ENCODE data around the gene TOGARAM2. TPM values are rescaled to one million over a fixed set of nuclear protein-coding genes. Genes with fewer than 3 reads are reported as not detected.

Gene TOGARAM2
- total and polyA plus RNA-seq, 2 experiments from 2014 or later: 1.8 TPM

GRCh38 chr2:28952836-28953211 is 28.3 kb upstream of the TOGARAM2 start:
- H3K4me3 ChIP-seq: no peak overlapping the region

GRCh38 chr2:28955467-28955866 is 25.6 kb upstream of the TOGARAM2 start:
- Histone ChIP-seq H4K20me1 (replicated peaks; ENCODE audit: insufficient read depth) (0 out of 2 replicates have a peak, but pooled peaks cover 10% of the 10 kb centered on the region), H3K9me2 (ENCODE audit: insufficient read depth) (no peaks in the 10 kb centered on the region), H3F3A (replicated peaks; ENCODE audit: low read depth) (0 out of 2 replicates have a peak, but pooled peaks cover 4% of the 10 kb centered on the region), H2AFZ (peak overlapping the region; percentile 67; the same call in 1 of the 2 replicates), H3K79me2 (replicated peaks; ENCODE audit: insufficient read depth) (no peaks in the 10 kb centered on the region), H3K4me2 (no peak overlapping the region), H3K27ac (ENCODE audit: low read depth) (peak overlapping the region; percentile 85), H3K4me1 (ENCODE audit: insufficient read depth) (peaks cover 25% of the 10 kb centered on the region), H3K4me3 (no peak overlapping the region), H3K27me3 (ENCODE audit: insufficient read depth) (no peaks in the 10 kb centered on the region), H3K36me3 (ENCODE audit: insufficient read depth) (no peaks in the 10 kb centered on the region)
- Mint-ChIP-seq H3K4me1 (peaks cover 34% of the 10 kb centered on the region), H3K9me3 (no peaks in the 10 kb centered on the region), H3K27me3 (ENCODE audit: insufficient read depth, low read depth, poor library complexity) (peaks cover 9% of the 10 kb centered on the region), H3K27ac (no peak overlapping the region), H3K4me3 (no peak overlapping the region), H3K36me3 (ENCODE audit: low read depth) (peaks cover 1% of the 10 kb centered on the region; the same call in 2 of the 3 replicates)
- DNase-seq (ENCODE audit: low spot score) (peak; percentile 53), ATAC-seq (peak; percentile 50)
- TF ChIP-seq ETS1 (IDR thresholded peaks at IDR 0.05) (no peak), JUNB (IDR thresholded peaks at IDR 0.05; ENCODE audit: unreplicated experiment) (no peak), POLR2AphosphoS5 (IDR thresholded peaks at IDR 0.05; ENCODE audit: low read depth) (no peak), ZNF462 (CRISPR knock-in tag; IDR thresholded peaks at IDR 0.05) (no peak), ZNF114 (CRISPR knock-in tag; IDR thresholded peaks at IDR 0.05) (no peak), CTCF (conservative IDR thresholded peaks at IDR 0.05; ENCODE audit: low read depth in 2 of 2) (no peak)

More at GRCh38 chr2:28952836-28953211, 28.3 kb upstream of the TOGARAM2 start:
- DNase-seq (ENCODE audit: low spot score): no peak
- Mint-ChIP-seq H3K9me3 (peaks cover 21% of the 10 kb centered on the region), H3K36me3 (ENCODE audit: low read depth) (peaks cover 28% of the 10 kb centered on the region), H3K4me3 (no peak overlapping the region), H3K27me3 (ENCODE audit: insufficient read depth, low read depth, poor library complexity) (peaks cover 15% of the 10 kb centered on the region), H3K4me1 (peaks cover 35% of the 10 kb centered on the region), H3K27ac (no peak overlapping the region)
- Histone ChIP-seq H3F3A (replicated peaks; ENCODE audit: low read depth) (peaks cover 4% of the 10 kb centered on the region; the same call in 1 of the 2 replicates), H3K27ac (ENCODE audit: low read depth) (no peak overlapping the region), H3K9me2 (ENCODE audit: insufficient read depth) (no peaks in the 10 kb centered on the region; the same call in 1 of the 2 replicates), H3K4me1 (ENCODE audit: insufficient read depth) (peaks cover 25% of the 10 kb centered on the region), H3K27me3 (ENCODE audit: insufficient read depth) (no peaks in the 10 kb centered on the region), H3K4me2 (no peak overlapping the region), H2AFZ (no peak overlapping the region), H3K36me3 (ENCODE audit: insufficient read depth) (peaks cover 15% of the 10 kb centered on the region), H3K79me2 (replicated peaks; ENCODE audit: insufficient read depth) (no peaks in the 10 kb centered on the region), H4K20me1 (replicated peaks; ENCODE audit: insufficient read depth) (0 out of 2 replicates have a peak, but pooled peaks cover 10% of the 10 kb centered on the region)
- no peak for ATAC-seq
- TF ChIP-seq STAT1 (IDR thresholded peaks at IDR 0.05; ENCODE audit: unreplicated experiment) (no peak), CTCF (conservative IDR thresholded peaks at IDR 0.05; ENCODE audit: low read depth in 2 of 2) (peak; percentile 20 to 43; a peak in 2 of 4 replicates)

Measured in GM23338 (cell line).